Measurements from ENCODE around the gene TMEM204. TPM values are rescaled to one million over a fixed set of nuclear protein-coding genes. Genes with fewer than 3 reads are reported as not detected.
A peak's percentile ranks its signal among the peaks of the same experiment; 100 is the strongest.

TMEM204 gene
- total RNA-seq, 1 donor from 2014 or later, result 0.98 TPM

- no peaks in the 10 kb centered on the region for H3K9me3 Mint-ChIP-seq
- H3K4me3 Mint-ChIP-seq, result no peak overlapping the region
- DNase-seq (ENCODE audit: low read depth, low spot score), result no peak
- no peaks in the 10 kb centered on the region for H3K36me3 Mint-ChIP-seq (ENCODE audit: low read depth)
- no peak overlapping the region for H3K27ac Mint-ChIP-seq (ENCODE audit: unreplicated experiment)
- peaks cover 4% of the 10 kb centered on the region for H3K4me1 Mint-ChIP-seq
- TF ChIP-seq CTCF (conservative IDR thresholded peaks at IDR 0.05), result no peak
- H3K27me3 Mint-ChIP-seq (ENCODE audit: low read depth), result no peaks in the 10 kb centered on the region
These were observed 13.0 kb downstream of the TMEM204 start for GRCh38 chr16:1546430-1546829.

GRCh38 chr16:1548233-1548632 lies 14.8 kb downstream of the TMEM204 start:
- no peak for DNase-seq (ENCODE audit: low read depth, low spot score)
- H3K4me1 Mint-ChIP-seq, result peaks cover 4% of the 10 kb centered on the region
- TF ChIP-seq CTCF (conservative IDR thresholded peaks at IDR 0.05), result no peak
- H3K4me3 Mint-ChIP-seq, result no peak overlapping the region
- H3K27me3 Mint-ChIP-seq (ENCODE audit: low read depth), result no peaks in the 10 kb centered on the region
- no peaks in the 10 kb centered on the region for H3K9me3 Mint-ChIP-seq
- no peaks in the 10 kb centered on the region for H3K36me3 Mint-ChIP-seq (ENCODE audit: low read depth)
- H3K27ac Mint-ChIP-seq (ENCODE audit: unreplicated experiment), result peak overlapping the region; percentile 79

GRCh38 chr16:1548727-1549126 lies 15.3 kb downstream of the TMEM204 start:
- Mint-ChIP-seq H3K36me3 (ENCODE audit: low read depth) (no peaks in the 10 kb centered on the region), H3K27me3 (ENCODE audit: low read depth) (no peaks in the 10 kb centered on the region), H3K9me3 (no peaks in the 10 kb centered on the region), H3K27ac (ENCODE audit: unreplicated experiment) (no peak overlapping the region), H3K4me1 (peaks cover under 1% of the 10 kb centered on the region), H3K4me3 (no peak overlapping the region)
- no peak for DNase-seq (ENCODE audit: low read depth, low spot score)
- TF ChIP-seq CTCF (conservative IDR thresholded peaks at IDR 0.05), result no peak

- no peak for TF ChIP-seq CTCF (conservative IDR thresholded peaks at IDR 0.05)
- Mint-ChIP-seq H3K4me3 (no peak overlapping the region), H3K27me3 (ENCODE audit: low read depth) (no peaks in the 10 kb centered on the region), H3K36me3 (ENCODE audit: low read depth) (no peaks in the 10 kb centered on the region), H3K4me1 (no peaks in the 10 kb centered on the region), H3K27ac (ENCODE audit: unreplicated experiment) (no peak overlapping the region), H3K9me3 (no peaks in the 10 kb centered on the region)
- DNase-seq (ENCODE audit: low read depth, low spot score), result no peak
These were observed 16.6 kb downstream of the TMEM204 start for GRCh38 chr16:1550069-1550468.

GRCh38 chr16:1550696-1551095 lies 17.2 kb downstream of the TMEM204 start:
- Mint-ChIP-seq H3K27me3 (ENCODE audit: low read depth) (no peaks in the 10 kb centered on the region), H3K27ac (ENCODE audit: unreplicated experiment) (no peak overlapping the region), H3K36me3 (ENCODE audit: low read depth) (no peaks in the 10 kb centered on the region), H3K9me3 (no peaks in the 10 kb centered on the region), H3K4me3 (no peak overlapping the region), H3K4me1 (no peaks in the 10 kb centered on the region)
- DNase-seq (ENCODE audit: low read depth, low spot score), result no peak
- TF ChIP-seq CTCF (conservative IDR thresholded peaks at IDR 0.05), result no peak

- no peak for TF ChIP-seq CTCF (conservative IDR thresholded peaks at IDR 0.05)
- H3K4me1 Mint-ChIP-seq, result no peaks in the 10 kb centered on the region
- no peak overlapping the region for H3K27ac Mint-ChIP-seq (ENCODE audit: unreplicated experiment)
- no peaks in the 10 kb centered on the region for H3K36me3 Mint-ChIP-seq (ENCODE audit: low read depth)
- no peak for DNase-seq (ENCODE audit: low read depth, low spot score)
- no peaks in the 10 kb centered on the region for H3K9me3 Mint-ChIP-seq
- H3K27me3 Mint-ChIP-seq (ENCODE audit: low read depth), result no peaks in the 10 kb centered on the region
- no peak overlapping the region for H3K4me3 Mint-ChIP-seq
These were observed 17.7 kb downstream of the TMEM204 start for GRCh38 chr16:1551166-1551565.

Data from neural crest cell (in vitro differentiated cells).